HepG2 (cell line): ENCODE measurements around the gene IGF2BP3. TPM values are rescaled to one million over a fixed set of nuclear protein-coding genes. Genes with fewer than 3 reads are reported as not detected.

Source experiments
- CHD2 ChIP-seq: IDR thresholded peaks from 2 replicates; pipeline ENCODE4 v1.6.1; 2011; ENCODE audit warnings: low read depth, low read length, improper control_type of control experiment
- GZF1 ChIP-seq: sonication (generic); formaldehyde crosslinking; IDR thresholded peaks from 2 replicates; pipeline ENCODE4 v1.5.1; 2020; ENCODE audit warnings: mild to moderate bottlenecking, missing genetic modification reagents
- MIER3 ChIP-seq: IDR thresholded peaks from 2 replicates; pipeline ENCODE4 v1.6.1; 2016; ENCODE audit warnings: missing compliant biosample characterization, borderline replicate concordance
- NR2F6 ChIP-seq, 2 experiments: IDR thresholded peaks; 2 replicates each; pipeline ENCODE4 v1.6.1; 2016; ENCODE audit warnings: antibody characterized with exemption in 1 of 2, mild to moderate bottlenecking in 1 of 2
- PITX1 ChIP-seq: sonication (generic); formaldehyde crosslinking; IDR thresholded peaks from 2 replicates; pipeline ENCODE4 v1.5.1; 2020; ENCODE audit warnings: mild to moderate bottlenecking, missing genetic modification reagents
- SALL1 ChIP-seq: sonication (generic); formaldehyde crosslinking; IDR thresholded peaks from 2 replicates; pipeline ENCODE4 v1.8.0; 2022; ENCODE audit warnings: mild to moderate bottlenecking, missing genetic modification reagents
- ZBTB7B ChIP-seq: sonication (generic); formaldehyde crosslinking; IDR thresholded peaks from 2 replicates; pipeline ENCODE4 v1.4.0; 2020; ENCODE audit warnings: missing genetic modification reagents
- ZKSCAN1 ChIP-seq: fragments of 150-350 bp; IDR thresholded peaks from 2 replicates; pipeline ENCODE4 v1.6.1; 2014; ENCODE audit warnings: low read length
- ZNF10 ChIP-seq: sonication (generic); formaldehyde crosslinking; IDR thresholded peaks from 2 replicates; pipeline ENCODE4 v1.4.0; 2020; ENCODE audit warnings: mild to moderate bottlenecking, low read depth, missing genetic modification reagents, borderline replicate concordance
- ZNF749 ChIP-seq: sonication (generic); formaldehyde crosslinking; IDR thresholded peaks from 2 replicates; pipeline ENCODE4 v1.8.0; 2022; ENCODE audit warnings: mild to moderate bottlenecking, missing genetic modification reagents, moderate library complexity, borderline replicate concordance
- polyA plus RNA-seq, 8 experiments: library from polyadenylated mRNA; depleted of rRNA in 3 of 8; stranded (reverse) in 7 of 8; unstranded in 1 of 8; fragments of >200 nt; fragmentation: Illumina TruSeq in 4 of 8; extraction: Trizol in 4 of 8; gene quantifications; 2 replicates each; pipeline versions ENCODE4 v1.2.1 to v1.2.3, GENCODE V29; 2011 to 2016; ENCODE audit warnings: low read depth in 4 of 8, missing spikeins in 1 of 8, mixed read lengths in 1 of 8; ENCODE audit not compliant: insufficient read depth in 1 of 8
- total RNA-seq, 5 experiments: library from RNA; depleted of rRNA; stranded (reverse); fragments of >200 nt; fragmentation: Illumina TruSeq; extraction: Trizol; gene quantifications; 2 replicates each; pipeline ENCODE4 v1.2.3, GENCODE V29; 2016; ENCODE audit warnings: low read depth in 1 of 5
- TF ChIP-seq, protein P1 (sequence below): sonication (generic); formaldehyde crosslinking; IDR thresholded peaks from 2 replicates; pipeline ENCODE4 v1.4.0; 2020; ENCODE audit warnings: missing genetic modification reagents
- TF ChIP-seq, protein P2 (sequence below): sonication (generic); formaldehyde crosslinking; IDR thresholded peaks from 2 replicates; pipeline ENCODE4 v1.5.0; 2020; ENCODE audit warnings: mild to moderate bottlenecking, missing genetic modification reagents, borderline replicate concordance
- TF ChIP-seq, protein P3 (sequence below), 2 experiments: sonication (generic) in 1 of 2; formaldehyde crosslinking in 1 of 2; IDR thresholded peaks; 2 replicates each; pipeline versions ENCODE4 v1.4.0 to v1.6.1; 2018 to 2020; ENCODE audit warnings: missing genetic modification reagents in 2 of 2, borderline replicate concordance in 1 of 2, low read depth in 1 of 2, mild to moderate bottlenecking in 1 of 2, missing biosample characterization in 1 of 2
- TF ChIP-seq, protein P4 (sequence below): sonication (generic); formaldehyde crosslinking; IDR thresholded peaks from 2 replicates; pipeline ENCODE4 v1.4.0; 2020; ENCODE audit warnings: missing genetic modification reagents
- TF ChIP-seq, protein P5 (sequence below): sonication (generic); formaldehyde crosslinking; conservative IDR thresholded peaks from 2 replicates; pipeline ENCODE4 v1.8.1; 2023; ENCODE audit warnings: missing genetic modification reagents

Gene IGF2BP3
- total and polyA plus RNA-seq, 2 of the 13 experiments (the other 11 are each of a cell fraction or from before 2014, with no cell fraction given) = 37.7 to 39.5 TPM

DNA sequence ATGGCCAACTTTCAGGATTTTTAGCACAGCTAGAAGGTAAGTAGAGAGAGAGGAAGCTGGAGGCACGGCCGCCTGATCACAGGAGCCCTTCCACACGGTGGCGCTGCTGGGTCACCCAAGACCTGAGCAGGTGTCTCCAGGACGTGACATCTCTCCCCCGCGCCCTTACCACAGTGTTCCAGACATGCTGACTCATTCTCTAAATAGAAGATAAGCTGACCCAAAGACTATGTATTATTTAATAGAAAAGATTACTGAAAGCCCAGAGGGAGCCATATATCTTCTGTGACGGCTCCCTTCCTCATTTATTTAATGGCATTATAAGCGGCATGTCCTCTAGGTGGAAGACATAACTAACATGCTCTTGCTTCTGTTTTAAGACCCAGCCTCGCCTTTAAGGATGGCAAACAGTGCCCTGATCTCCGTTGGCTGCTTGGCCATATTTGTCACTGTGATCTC lies 197.1 kb downstream of the IGF2BP3 start (continued):
- TF ChIP-seq PITX1 = peak; percentile 56; the same call in 1 of the 2 replicates
- TF ChIP-seq, protein P1, sequence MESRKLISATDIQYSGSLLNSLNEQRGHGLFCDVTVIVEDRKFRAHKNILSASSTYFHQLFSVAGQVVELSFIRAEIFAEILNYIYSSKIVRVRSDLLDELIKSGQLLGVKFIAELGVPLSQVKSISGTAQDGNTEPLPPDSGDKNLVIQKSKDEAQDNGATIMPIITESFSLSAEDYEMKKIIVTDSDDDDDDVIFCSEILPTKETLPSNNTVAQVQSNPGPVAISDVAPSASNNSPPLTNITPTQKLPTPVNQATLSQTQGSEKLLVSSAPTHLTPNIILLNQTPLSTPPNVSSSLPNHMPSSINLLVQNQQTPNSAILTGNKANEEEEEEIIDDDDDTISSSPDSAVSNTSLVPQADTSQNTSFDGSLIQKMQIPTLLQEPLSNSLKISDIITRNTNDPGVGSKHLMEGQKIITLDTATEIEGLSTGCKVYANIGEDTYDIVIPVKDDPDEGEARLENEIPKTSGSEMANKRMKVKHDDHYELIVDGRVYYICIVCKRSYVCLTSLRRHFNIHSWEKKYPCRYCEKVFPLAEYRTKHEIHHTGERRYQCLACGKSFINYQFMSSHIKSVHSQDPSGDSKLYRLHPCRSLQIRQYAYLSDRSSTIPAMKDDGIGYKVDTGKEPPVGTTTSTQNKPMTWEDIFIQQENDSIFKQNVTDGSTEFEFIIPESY (CRISPR knock-in tag) = 0 out of 2 replicates have a peak, but pooled peaks have one; percentile 21
- TF ChIP-seq CHD2 = no peak
- peak; percentile 78 for TF ChIP-seq SALL1 (CRISPR knock-in tag)
- TF ChIP-seq, protein P2, sequence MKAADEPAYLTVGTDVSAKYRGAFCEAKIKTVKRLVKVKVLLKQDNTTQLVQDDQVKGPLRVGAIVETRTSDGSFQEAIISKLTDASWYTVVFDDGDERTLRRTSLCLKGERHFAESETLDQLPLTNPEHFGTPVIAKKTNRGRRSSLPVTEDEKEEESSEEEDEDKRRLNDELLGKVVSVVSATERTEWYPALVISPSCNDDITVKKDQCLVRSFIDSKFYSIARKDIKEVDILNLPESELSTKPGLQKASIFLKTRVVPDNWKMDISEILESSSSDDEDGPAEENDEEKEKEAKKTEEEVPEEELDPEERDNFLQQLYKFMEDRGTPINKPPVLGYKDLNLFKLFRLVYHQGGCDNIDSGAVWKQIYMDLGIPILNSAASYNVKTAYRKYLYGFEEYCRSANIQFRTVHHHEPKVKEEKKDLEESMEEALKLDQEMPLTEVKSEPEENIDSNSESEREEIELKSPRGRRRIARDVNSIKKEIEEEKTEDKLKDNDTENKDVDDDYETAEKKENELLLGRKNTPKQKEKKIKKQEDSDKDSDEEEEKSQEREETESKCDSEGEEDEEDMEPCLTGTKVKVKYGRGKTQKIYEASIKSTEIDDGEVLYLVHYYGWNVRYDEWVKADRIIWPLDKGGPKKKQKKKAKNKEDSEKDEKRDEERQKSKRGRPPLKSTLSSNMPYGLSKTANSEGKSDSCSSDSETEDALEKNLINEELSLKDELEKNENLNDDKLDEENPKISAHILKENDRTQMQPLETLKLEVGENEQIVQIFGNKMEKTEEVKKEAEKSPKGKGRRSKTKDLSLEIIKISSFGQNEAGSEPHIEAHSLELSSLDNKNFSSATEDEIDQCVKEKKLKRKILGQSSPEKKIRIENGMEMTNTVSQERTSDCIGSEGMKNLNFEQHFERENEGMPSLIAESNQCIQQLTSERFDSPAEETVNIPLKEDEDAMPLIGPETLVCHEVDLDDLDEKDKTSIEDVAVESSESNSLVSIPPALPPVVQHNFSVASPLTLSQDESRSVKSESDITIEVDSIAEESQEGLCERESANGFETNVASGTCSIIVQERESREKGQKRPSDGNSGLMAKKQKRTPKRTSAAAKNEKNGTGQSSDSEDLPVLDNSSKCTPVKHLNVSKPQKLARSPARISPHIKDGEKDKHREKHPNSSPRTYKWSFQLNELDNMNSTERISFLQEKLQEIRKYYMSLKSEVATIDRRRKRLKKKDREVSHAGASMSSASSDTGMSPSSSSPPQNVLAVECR (CRISPR knock-in tag) = peak; percentile 60; the same call in 1 of the 2 replicates
- TF ChIP-seq, protein P3, sequence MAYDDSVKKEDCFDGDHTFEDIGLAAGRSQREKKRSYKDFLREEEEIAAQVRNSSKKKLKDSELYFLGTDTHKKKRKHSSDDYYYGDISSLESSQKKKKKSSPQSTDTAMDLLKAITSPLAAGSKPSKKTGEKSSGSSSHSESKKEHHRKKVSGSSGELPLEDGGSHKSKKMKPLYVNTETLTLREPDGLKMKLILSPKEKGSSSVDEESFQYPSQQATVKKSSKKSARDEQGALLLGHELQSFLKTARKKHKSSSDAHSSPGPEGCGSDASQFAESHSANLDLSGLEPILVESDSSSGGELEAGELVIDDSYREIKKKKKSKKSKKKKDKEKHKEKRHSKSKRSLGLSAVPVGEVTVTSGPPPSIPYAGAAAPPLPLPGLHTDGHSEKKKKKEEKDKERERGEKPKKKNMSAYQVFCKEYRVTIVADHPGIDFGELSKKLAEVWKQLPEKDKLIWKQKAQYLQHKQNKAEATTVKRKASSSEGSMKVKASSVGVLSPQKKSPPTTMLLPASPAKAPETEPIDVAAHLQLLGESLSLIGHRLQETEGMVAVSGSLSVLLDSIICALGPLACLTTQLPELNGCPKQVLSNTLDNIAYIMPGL (CRISPR knock-in tag; IDR thresholded peaks at IDR 0.05; ENCODE audit: borderline replicate concordance in 1 of 2, low read depth in 1 of 2) = peak; percentile 74 to 91
- TF ChIP-seq MIER3 (CRISPR knock-in tag) = peak; percentile 64; the same call in 1 of the 2 replicates
- no peak for TF ChIP-seq ZNF10 (CRISPR knock-in tag)
- no peak for TF ChIP-seq ZKSCAN1
- TF ChIP-seq ZNF749 (CRISPR knock-in tag) = no peak
- TF ChIP-seq, protein P4, sequence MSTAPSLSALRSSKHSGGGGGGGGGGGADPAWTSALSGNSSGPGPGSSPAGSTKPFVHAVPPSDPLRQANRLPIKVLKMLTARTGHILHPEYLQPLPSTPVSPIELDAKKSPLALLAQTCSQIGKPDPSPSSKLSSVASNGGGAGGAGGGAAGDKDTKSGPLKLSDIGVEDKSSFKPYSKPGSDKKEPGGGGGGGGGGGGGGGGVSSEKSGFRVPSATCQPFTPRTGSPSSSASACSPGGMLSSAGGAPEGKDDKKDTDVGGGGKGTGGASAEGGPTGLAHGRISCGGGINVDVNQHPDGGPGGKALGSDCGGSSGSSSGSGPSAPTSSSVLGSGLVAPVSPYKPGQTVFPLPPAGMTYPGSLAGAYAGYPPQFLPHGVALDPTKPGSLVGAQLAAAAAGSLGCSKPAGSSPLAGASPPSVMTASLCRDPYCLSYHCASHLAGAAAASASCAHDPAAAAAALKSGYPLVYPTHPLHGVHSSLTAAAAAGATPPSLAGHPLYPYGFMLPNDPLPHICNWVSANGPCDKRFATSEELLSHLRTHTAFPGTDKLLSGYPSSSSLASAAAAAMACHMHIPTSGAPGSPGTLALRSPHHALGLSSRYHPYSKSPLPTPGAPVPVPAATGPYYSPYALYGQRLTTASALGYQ (CRISPR knock-in tag) = no peak
- TF ChIP-seq, protein P5, sequence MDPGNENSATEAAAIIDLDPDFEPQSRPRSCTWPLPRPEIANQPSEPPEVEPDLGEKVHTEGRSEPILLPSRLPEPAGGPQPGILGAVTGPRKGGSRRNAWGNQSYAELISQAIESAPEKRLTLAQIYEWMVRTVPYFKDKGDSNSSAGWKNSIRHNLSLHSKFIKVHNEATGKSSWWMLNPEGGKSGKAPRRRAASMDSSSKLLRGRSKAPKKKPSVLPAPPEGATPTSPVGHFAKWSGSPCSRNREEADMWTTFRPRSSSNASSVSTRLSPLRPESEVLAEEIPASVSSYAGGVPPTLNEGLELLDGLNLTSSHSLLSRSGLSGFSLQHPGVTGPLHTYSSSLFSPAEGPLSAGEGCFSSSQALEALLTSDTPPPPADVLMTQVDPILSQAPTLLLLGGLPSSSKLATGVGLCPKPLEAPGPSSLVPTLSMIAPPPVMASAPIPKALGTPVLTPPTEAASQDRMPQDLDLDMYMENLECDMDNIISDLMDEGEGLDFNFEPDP (CRISPR knock-in tag) = no peak
- TF ChIP-seq ZBTB7B (CRISPR knock-in tag) = 0 out of 2 replicates have a peak, but pooled peaks have one; percentile 23
- no peak for TF ChIP-seq GZF1 (CRISPR knock-in tag)
- TF ChIP-seq NR2F6 (IDR thresholded peaks at IDR 0.05) = no peak
- TF ChIP-seq NR2F6 (CRISPR knock-in tag; IDR thresholded peaks at IDR 0.05) = peak; percentile 35; the same call in 1 of the 2 replicates
